ENCODE results near the gene FGFR2. TPM values are rescaled to one million over a fixed set of nuclear protein-coding genes. Genes with fewer than 3 reads are reported as not detected.

The FGFR2 gene
- total and polyA plus RNA-seq, 9 of the 15 experiments (the other 6 are each of a cell fraction or from before 2014, with no cell fraction given), result 0.20 TPM; not detected in 8

GRCh38 chr10:121526801-121527221 lies 71.4 kb downstream of the FGFR2 start:
- intact Hi-C loops (cut with micrococcal nuclease), result no loop called here
- WGBS (ENCODE audit: insufficient coverage, low coverage, missing lambda C conversion rate), result 0% methylated on average over 3 of the region's 8 CpGs
- CTCF ChIA-PET (ENCODE audit: low intra/inter-chr PET ratio), result no interaction called here
- POLR2A ChIA-PET, result no interaction called here
- H3K9me3 ChIP-seq (replicated peaks; ENCODE audit: control insufficient read depth, insufficient read depth, low read depth, low read length), result no peaks in the 10 kb centered on the region
- no peaks in the 10 kb centered on the region for H4K20me1 ChIP-seq (replicated peaks; ENCODE audit: control insufficient read depth, insufficient read depth, low read length)
- no peak overlapping the region for H3K4me3 ChIP-seq
- H3K79me2 ChIP-seq (ENCODE audit: control insufficient read depth, insufficient read depth, low read length), result no peaks in the 10 kb centered on the region
- BruUV-seq (replicated peaks), result no TSS peak
- no peaks in the 10 kb centered on the region for H3K36me3 ChIP-seq (ENCODE audit: control insufficient read depth, insufficient read depth, low read length)
- TF ChIP-seq ZC3H11A (IDR thresholded peaks at IDR 0.05; ENCODE audit: low read depth, low read length) (no peak), NCOA6 (IDR thresholded peaks at IDR 0.05) (no peak), ZBTB17 (CRISPR knock-in tag; IDR thresholded peaks at IDR 0.05) (no peak), PRMT5 (CRISPR knock-in tag; IDR thresholded peaks at IDR 0.05) (no peak), CEBPG (CRISPR knock-in tag; IDR thresholded peaks at IDR 0.05) (no peak), CEBPG (tag; conservative IDR thresholded peaks at IDR 0.05 in 1 of 2, IDR thresholded peaks at IDR 0.05 in 1 of 2) (no peak), SP2 (IDR thresholded peaks at IDR 0.05; ENCODE audit: extremely low read depth, low read depth, low read length, poor library complexity, severe bottlenecking) (no peak), RNF2 (IDR thresholded peaks at IDR 0.05) (no peak), CUX1 (CRISPR knock-in tag; IDR thresholded peaks at IDR 0.05) (no peak), ZNF197 (CRISPR knock-in tag; IDR thresholded peaks at IDR 0.05; ENCODE audit: low read depth) (no peak), ZNF3 (CRISPR knock-in tag; IDR thresholded peaks at IDR 0.05) (no peak), ZNF408 (CRISPR knock-in tag; IDR thresholded peaks at IDR 0.05; ENCODE audit: low read depth) (no peak), RBM15 (IDR thresholded peaks at IDR 0.05; ENCODE audit: insufficient read depth, low read length) (no peak), RBM22 (IDR thresholded peaks at IDR 0.05; ENCODE audit: low read depth, low read length, poor library complexity, severe bottlenecking) (no peak), MTA3 (IDR thresholded peaks at IDR 0.05; ENCODE audit: borderline replicate concordance) (no peak), ZBTB11 (CRISPR knock-in tag; IDR thresholded peaks at IDR 0.05) (no peak)
- no peak overlapping the region for H3K27ac ChIP-seq (ENCODE audit: extremely low read depth, low read depth, low read length)
- in situ Hi-C loops (cut with MboI), result no loop called here
- no peaks in the 10 kb centered on the region for H3K4me1 ChIP-seq (replicated peaks in 1 of 2; ENCODE audit: control insufficient read depth in 2 of 2, insufficient read depth in 2 of 2, low read length in 2 of 2)
- FAIRE-seq (no peak), DNase-seq (ENCODE audit: extremely low read depth in 1 of 4, low spot score in 3 of 4) (no peak), ATAC-seq (no peak)
- no peak overlapping the region for H2AFZ ChIP-seq (ENCODE audit: low read depth, low read length)
- no peak overlapping the region for H3K9ac ChIP-seq (ENCODE audit: insufficient read depth in 1 of 2, low read depth in 2 of 2, low read length in 2 of 2)
- H3K27me3 ChIP-seq (ENCODE audit: control insufficient read depth in 2 of 2, insufficient read depth in 2 of 2, low read length in 2 of 2), result peaks cover 0 to 12% of the 10 kb centered on the region in 2 experiments; a peak in 2 of 5 replicates
- H3K4me2 ChIP-seq (ENCODE audit: insufficient read depth, low read length), result no peak overlapping the region
- no peaks in the 10 kb centered on the region for H3K9me1 ChIP-seq (ENCODE audit: control insufficient read depth, insufficient read depth, low read length)
